ENCODE results near the gene ZNF497. TPM values are rescaled to one million over a fixed set of nuclear protein-coding genes. Genes with fewer than 3 reads are reported as not detected.
A peak's percentile ranks its signal among the peaks of the same experiment; 100 is the strongest.
"Not testable (repeated sequence)": the region's sequence is repeated elsewhere in the genome, so short reads cannot be mapped to it uniquely, and the experiment has no call there.

ZNF497 gene
- total RNA-seq, 2 experiments from 2014 or later = 0.28 to 0.55 TPM

DNA sequence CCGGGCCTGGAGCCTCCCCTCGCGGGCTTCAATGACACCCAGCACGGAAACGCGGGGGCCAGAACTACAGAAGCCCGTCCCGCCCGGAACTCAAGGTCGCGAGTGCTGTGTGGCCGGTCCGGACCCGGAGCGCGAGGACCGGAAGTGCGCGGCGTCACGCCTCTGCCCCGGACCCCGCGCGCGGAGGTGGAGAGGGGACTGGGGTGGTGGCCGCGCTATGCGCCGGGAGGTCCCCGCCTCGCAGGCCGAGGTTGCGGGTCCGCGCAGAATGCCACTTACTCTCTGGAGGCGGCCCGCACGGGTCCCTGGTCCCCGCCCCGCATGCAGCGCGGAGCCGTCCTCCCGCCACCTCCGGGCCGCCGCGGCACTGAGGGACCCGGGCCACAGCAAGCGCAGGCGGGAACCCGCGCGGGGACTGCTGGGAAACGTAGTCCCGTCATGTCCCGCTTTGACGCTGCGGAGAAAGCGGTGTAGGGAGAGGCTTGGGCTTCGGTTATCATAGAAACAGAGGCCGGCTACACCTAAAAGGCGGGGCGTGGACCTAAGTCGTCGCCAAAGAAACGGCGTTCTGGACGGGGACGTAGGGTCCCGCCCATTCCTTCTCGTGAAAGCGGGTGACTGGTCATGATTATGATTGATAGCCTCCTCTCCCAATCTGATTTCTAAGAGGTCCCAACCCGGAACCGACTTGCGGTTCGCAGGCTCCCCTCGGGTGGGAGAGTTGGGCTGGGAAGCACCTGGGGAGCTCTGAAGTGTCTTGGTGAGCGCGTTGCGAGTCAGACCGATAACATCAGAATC lies 18.3 kb upstream of the ZNF497 start, which contains the start of gene ZNF837:
Gene ZNF837, minus strand, starts transcription at position 369 of the 798 bp plus-strand sequence. CDS start 11,698 bp downstream, outside the sequence.
- TF ChIP-seq, protein P1, sequence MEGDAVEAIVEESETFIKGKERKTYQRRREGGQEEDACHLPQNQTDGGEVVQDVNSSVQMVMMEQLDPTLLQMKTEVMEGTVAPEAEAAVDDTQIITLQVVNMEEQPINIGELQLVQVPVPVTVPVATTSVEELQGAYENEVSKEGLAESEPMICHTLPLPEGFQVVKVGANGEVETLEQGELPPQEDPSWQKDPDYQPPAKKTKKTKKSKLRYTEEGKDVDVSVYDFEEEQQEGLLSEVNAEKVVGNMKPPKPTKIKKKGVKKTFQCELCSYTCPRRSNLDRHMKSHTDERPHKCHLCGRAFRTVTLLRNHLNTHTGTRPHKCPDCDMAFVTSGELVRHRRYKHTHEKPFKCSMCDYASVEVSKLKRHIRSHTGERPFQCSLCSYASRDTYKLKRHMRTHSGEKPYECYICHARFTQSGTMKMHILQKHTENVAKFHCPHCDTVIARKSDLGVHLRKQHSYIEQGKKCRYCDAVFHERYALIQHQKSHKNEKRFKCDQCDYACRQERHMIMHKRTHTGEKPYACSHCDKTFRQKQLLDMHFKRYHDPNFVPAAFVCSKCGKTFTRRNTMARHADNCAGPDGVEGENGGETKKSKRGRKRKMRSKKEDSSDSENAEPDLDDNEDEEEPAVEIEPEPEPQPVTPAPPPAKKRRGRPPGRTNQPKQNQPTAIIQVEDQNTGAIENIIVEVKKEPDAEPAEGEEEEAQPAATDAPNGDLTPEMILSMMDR (IDR thresholded peaks at IDR 0.05) = no peak
- Histone ChIP-seq H3K27me3 (ENCODE audit: control insufficient read depth in 1 of 2, insufficient read depth in 2 of 2, low read length in 2 of 2) (no peaks in the 10 kb centered on the region), H3K4me1 (ENCODE audit: insufficient read depth, low read length) (peaks cover 43% of the 10 kb centered on the region), H3K36me3 (ENCODE audit: insufficient read depth, low read length) (no peaks in the 10 kb centered on the region), H3K9me3 (ENCODE audit: control insufficient read depth in 1 of 2, insufficient read depth in 1 of 2, low read length in 2 of 2) (no peaks in the 10 kb centered on the region), H3K27ac (ENCODE audit: low read depth in 1 of 2, low read length in 2 of 2) (peak within 1 kb of the TSS; percentile 81 to 92), H3K4me3 (ENCODE audit: low read length) (peak within 1 kb of the TSS; percentile 82)
- peak; percentile 93 to 100 (median 97) for DNase-seq
- Mint-ChIP-seq H3K27ac (peak within 1 kb of the TSS; percentile 86), H3K9me3 (no peaks in the 10 kb centered on the region), H3K4me3 (peak within 1 kb of the TSS; percentile 92), H3K4me1 (ENCODE audit: low read depth) (peaks cover 33% of the 10 kb centered on the region), H3K27me3 (no peaks in the 10 kb centered on the region), H3K36me3 (ENCODE audit: low read depth) (peaks cover 10% of the 10 kb centered on the region)
- peak; percentile 83 for ATAC-seq (ENCODE audit: poor library complexity)
- CTCF ChIA-PET = interaction anchor here (1.0 to 1.4 kb wide), 2 partner anchors 133 to 139 kb away, joined by 4 read pairs; partner anchors contain the start of gene ZBTB45
- intact Hi-C loops (cut with DNase I, micrococcal nuclease) = loop anchor here (1.0 to 2.0 kb wide), 8 partner anchors 18 to 96 kb away; partner anchors contain the start of genes ERVK3-1 (in 1 of the 2), ZNF446 (in 1 of the 2), ZNF497 (in 1 of the 2) and ZNF584 (in 1 of the 2)
- POLR2A ChIA-PET = interaction anchor here (0.9 to 2.7 kb wide), 5 partner anchors 18 to 174 kb away, joined by 3 to 21 read pairs (median 3); partner anchors contain the start of genes CHMP2A, ZNF132, ZNF497 and ZNF584

DNA sequence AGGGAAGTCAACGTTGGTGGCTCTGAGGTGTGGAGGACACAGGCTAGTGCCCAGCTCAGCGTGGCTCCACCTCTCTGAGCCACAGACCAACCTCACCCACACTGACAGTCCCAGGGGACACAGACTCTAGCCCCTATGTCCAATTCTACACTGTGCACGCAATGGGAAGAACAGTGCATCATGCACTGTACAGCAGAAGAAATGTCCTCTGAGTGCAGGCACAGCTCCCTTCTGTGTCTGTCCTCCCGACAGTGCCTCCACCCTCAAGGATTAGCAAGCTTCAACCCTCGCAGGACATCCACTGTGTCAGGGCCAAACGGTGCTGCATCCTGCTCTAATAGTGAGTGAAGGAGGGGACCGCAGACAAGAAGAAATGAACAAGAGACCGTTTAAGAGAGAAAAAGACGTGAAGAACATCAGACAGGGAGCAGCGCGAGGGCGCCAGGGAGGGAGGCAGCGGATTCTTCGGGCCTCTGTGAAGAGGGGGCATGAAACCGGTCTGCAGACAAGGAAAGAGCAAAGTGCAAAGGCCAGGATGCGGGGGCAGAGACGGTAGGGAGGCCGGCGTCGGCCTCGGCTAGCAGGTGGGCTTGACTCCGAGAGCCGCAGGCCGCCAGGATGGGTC lies 17.6 kb upstream of the ZNF497 start:
- TF ChIP-seq, protein P1 (IDR thresholded peaks at IDR 0.05) = no peak
- ATAC-seq (ENCODE audit: poor library complexity) (no peak), DNase-seq (no peak)
- H3K27ac ChIP-seq (ENCODE audit: low read depth in 1 of 2, low read length in 2 of 2) = peak overlapping the region; percentile 81 to 92
- H3K36me3 Mint-ChIP-seq (ENCODE audit: low read depth) = peaks cover 10% of the 10 kb centered on the region
- no peaks in the 10 kb centered on the region for H3K9me3 ChIP-seq (ENCODE audit: control insufficient read depth in 1 of 2, insufficient read depth in 1 of 2, low read length in 2 of 2)
- no peaks in the 10 kb centered on the region for H3K36me3 ChIP-seq (ENCODE audit: insufficient read depth, low read length)
- H3K4me3 Mint-ChIP-seq = peak overlapping the region; percentile 92
- H3K27me3 Mint-ChIP-seq = no peaks in the 10 kb centered on the region
- POLR2A ChIA-PET = interaction anchor here (0.9 to 1.0 kb wide), 2 partner anchors 17 to 32 kb away, joined by 3 to 4 read pairs; partner anchors contain the start of gene ZNF497
- intact Hi-C loops (cut with DNase I, micrococcal nuclease) = loop anchor here (1.0 to 2.0 kb wide), 4 partner anchors 17 to 97 kb away; partner anchors contain the start of genes ERVK3-1 (in 1 of the 2) and ZNF446 (in 1 of the 2)
- peaks cover 27% of the 10 kb centered on the region for H3K4me1 Mint-ChIP-seq (ENCODE audit: low read depth)
- H3K9me3 Mint-ChIP-seq = no peaks in the 10 kb centered on the region
- peak overlapping the region; percentile 82 for H3K4me3 ChIP-seq (ENCODE audit: low read length)
- H3K27me3 ChIP-seq (ENCODE audit: control insufficient read depth in 1 of 2, insufficient read depth in 2 of 2, low read length in 2 of 2) = no peaks in the 10 kb centered on the region
- H3K4me1 ChIP-seq (ENCODE audit: insufficient read depth, low read length) = peaks cover 36% of the 10 kb centered on the region
- peak overlapping the region; percentile 86 for H3K27ac Mint-ChIP-seq
- CTCF ChIA-PET = no interaction called here

DNA sequence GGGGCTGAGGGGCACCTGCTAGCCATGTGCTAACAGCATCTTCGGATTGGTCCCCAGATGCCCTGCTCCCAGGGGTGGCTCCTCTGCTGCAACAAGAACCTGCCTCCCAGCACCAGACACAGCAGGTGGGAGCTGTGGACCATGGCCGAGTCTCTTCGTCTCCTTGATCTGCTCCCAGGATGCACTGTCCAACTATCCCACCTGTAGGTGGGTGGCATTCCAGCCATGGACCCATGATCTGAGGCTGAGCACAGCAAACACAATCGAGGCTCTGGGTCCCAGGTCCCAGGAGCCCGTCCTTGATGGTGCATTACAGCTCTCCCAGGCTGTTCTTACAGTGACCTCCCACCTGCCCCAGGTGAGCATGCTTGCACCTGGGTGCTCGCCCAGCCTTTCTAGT lies 16.7 kb upstream of the ZNF497 start:
- H3K27ac Mint-ChIP-seq = peak overlapping the region; percentile 86
- DNase-seq = no peak
- Histone ChIP-seq H3K27ac (ENCODE audit: low read depth in 1 of 2, low read length in 2 of 2) (peak overlapping the region in 1 of 2 donors; percentile 41), H3K36me3 (ENCODE audit: insufficient read depth, low read length) (no peaks in the 10 kb centered on the region), H3K9me3 (ENCODE audit: control insufficient read depth in 1 of 2, insufficient read depth in 1 of 2, low read length in 2 of 2) (no peaks in the 10 kb centered on the region), H3K4me3 (ENCODE audit: low read length) (no peak overlapping the region), H3K27me3 (ENCODE audit: control insufficient read depth in 1 of 2, insufficient read depth in 2 of 2, low read length in 2 of 2) (no peaks in the 10 kb centered on the region), H3K4me1 (ENCODE audit: insufficient read depth, low read length) (peaks cover 32% of the 10 kb centered on the region)
- ChIA-PET POLR2A (interaction anchor here (0.9 to 1.0 kb wide), 2 partner anchors 16 to 31 kb away, joined by 3 to 4 read pairs; partner anchors contain the start of gene ZNF497), CTCF (no interaction called here)
- TF ChIP-seq, protein P1 (IDR thresholded peaks at IDR 0.05) = no peak
- no peak for ATAC-seq (ENCODE audit: poor library complexity)
- no peaks in the 10 kb centered on the region for H3K27me3 Mint-ChIP-seq
- H3K4me3 Mint-ChIP-seq = peak overlapping the region; percentile 92
- no peaks in the 10 kb centered on the region for H3K9me3 Mint-ChIP-seq
- intact Hi-C loops (cut with DNase I, micrococcal nuclease) = loop anchor here in 1 of 2 experiments (10.0 kb wide), 1 partner anchor 1704 kb away; the partner anchor contains the start of gene ZNF835
- H3K36me3 Mint-ChIP-seq (ENCODE audit: low read depth) = peaks cover 10% of the 10 kb centered on the region
- H3K4me1 Mint-ChIP-seq (ENCODE audit: low read depth) = peaks cover 27% of the 10 kb centered on the region

DNA sequence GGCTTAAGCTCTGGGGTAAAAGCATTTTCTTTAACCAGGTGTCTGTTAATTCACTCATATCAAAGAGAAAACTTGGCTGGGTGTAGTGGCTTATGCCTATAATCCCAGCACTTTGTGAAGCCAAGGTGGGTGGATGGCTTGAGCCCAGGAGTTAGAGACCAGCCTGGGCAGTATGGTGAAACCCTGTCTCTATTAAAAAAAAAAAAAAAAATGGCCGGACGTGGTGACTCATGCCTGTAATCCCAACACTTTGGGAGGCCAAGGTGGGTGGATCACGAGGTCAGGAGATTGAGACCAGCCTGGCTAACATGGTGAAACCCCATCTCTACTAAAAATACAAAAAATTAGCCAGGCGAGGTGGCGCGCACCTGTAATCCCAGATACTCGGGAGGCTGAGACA lies 14.2 kb upstream of the ZNF497 start:
- H3K36me3 ChIP-seq (ENCODE audit: insufficient read depth, low read length); CTCF ChIA-PET; H3K27me3 ChIP-seq (ENCODE audit: control insufficient read depth in 1 of 2, insufficient read depth in 2 of 2, low read length in 2 of 2); ATAC-seq (ENCODE audit: poor library complexity); H3K36me3 Mint-ChIP-seq (ENCODE audit: low read depth); H3K4me3 Mint-ChIP-seq; H3K27ac Mint-ChIP-seq; H3K27me3 Mint-ChIP-seq; H3K4me3 ChIP-seq (ENCODE audit: low read length); H3K9me3 Mint-ChIP-seq; H3K9me3 ChIP-seq (ENCODE audit: control insufficient read depth in 1 of 2, insufficient read depth in 1 of 2, low read length in 2 of 2); DNase-seq; H3K27ac ChIP-seq (ENCODE audit: low read depth in 1 of 2, low read length in 2 of 2): not testable (repeated sequence)
- intact Hi-C loops (cut with DNase I, micrococcal nuclease) = loop anchor here in 1 of 2 experiments (10.0 kb wide), 1 partner anchor 1702 kb away; the partner anchor contains the start of gene ZNF835
- peaks cover 22% of the 10 kb centered on the region for H3K4me1 ChIP-seq (ENCODE audit: insufficient read depth, low read length)
- POLR2A ChIA-PET = interaction anchor here (1.9 kb wide), 1 partner anchor 14 kb away, joined by 5 read pairs; the partner anchor contains the start of gene ZNF497
- H3K4me1 Mint-ChIP-seq (ENCODE audit: low read depth) = peaks cover 22% of the 10 kb centered on the region
